Activated CD8-positive, alpha-beta T cell treated with anti-CD3 and anti-CD28 coated beads, Interleukin-2, amount 10 ng/mL, durations not matched to agents 7 days and 5 days (primary cell): ENCODE results near the gene TMEM169. TPM values are rescaled to one million over a fixed set of nuclear protein-coding genes. Genes with fewer than 3 reads are reported as not detected.

Experiments used
- ATAC-seq: fragments of 150-1000 bp; cut with Tn5 transposase; one replicate; pipeline ENCODE4 v1.10.0; 2021; ENCODE audit warnings: moderate library complexity
- CTCF ChIA-PET: fragments of 350-600 bp; sonication (Branson Sonifier 250); formaldehyde crosslinking; loops from one replicate; lab custom pipeline; 2021; ENCODE audit warnings: antibody characterized with exemption; lab: Charles Lee
- POLR2A ChIA-PET: fragments of 350-600 bp; sonication (Branson Sonifier 250); formaldehyde crosslinking; loops from one replicate; lab custom pipeline; 2021; ENCODE audit warnings: antibody characterized with exemption; lab: Charles Lee
- DNase-seq: peaks from one replicate; pipeline ENCODE4 v3.0.0-alpha.2; 2020
- H3K27ac Mint-ChIP-seq: one replicate; pipeline ENCODE4 v1.8.0; 2021; ENCODE audit warnings: mild to moderate bottlenecking, mixed read lengths
- H3K27me3 Mint-ChIP-seq: one replicate; pipeline ENCODE4 v1.8.0; 2021; ENCODE audit warnings: low read depth, mixed read lengths
- H3K36me3 Mint-ChIP-seq: one replicate; pipeline ENCODE4 v1.8.0; 2021; ENCODE audit warnings: low read depth, mixed read lengths
- H3K4me1 Mint-ChIP-seq: one replicate; pipeline ENCODE4 v1.8.0; 2021; ENCODE audit warnings: low read depth, mixed read lengths
- H3K4me3 Mint-ChIP-seq: one replicate; pipeline ENCODE4 v1.8.0; 2021; ENCODE audit warnings: mild to moderate bottlenecking, mixed read lengths
- H3K9me3 Mint-ChIP-seq: one replicate; pipeline ENCODE4 v1.8.0; 2022; ENCODE audit warnings: mixed read lengths; ENCODE audit not compliant: insufficient read depth
- total RNA-seq, 2 experiments: library from RNA; stranded (reverse); gene quantifications; one replicate each; pipeline ENCODE4 v1.2.3, GENCODE V29; 2021

TMEM169 gene
- total RNA-seq, 2 experiments from 2014 or later, result 1.2 to 1.4 TPM

- POLR2A ChIA-PET, result interaction anchor here (0.8 to 1.6 kb wide), 6 partner anchors 10 to 55 kb away, joined by 3 to 7 read pairs (median 4); no protein-coding TSS in a partner anchor
- CTCF ChIA-PET, result interaction anchor here (0.6 to 3.4 kb wide), 27 partner anchors 9 to 290 kb away, joined by 3 to 31 read pairs (median 4); partner anchors contain the start of genes MREG, PECR and TMEM169
- H3K4me3 Mint-ChIP-seq, result peak overlapping the region; percentile 84
- H3K4me1 Mint-ChIP-seq, result peaks cover 88% of the 10 kb centered on the region
- H3K27ac Mint-ChIP-seq, result peak overlapping the region; percentile 86
- H3K27me3 Mint-ChIP-seq, result no peaks in the 10 kb centered on the region
- H3K9me3 Mint-ChIP-seq, result no peaks in the 10 kb centered on the region
- H3K36me3 Mint-ChIP-seq, result peaks cover 93% of the 10 kb centered on the region
- DNase-seq, result no peak
- ATAC-seq, result no peak
Measured at GRCh38 chr2:216114382-216114713, 32.6 kb downstream of the TMEM169 start.

- ChIA-PET CTCF (interaction anchor here (0.6 to 3.4 kb wide), 27 partner anchors 8 to 289 kb away, joined by 3 to 31 read pairs (median 4); partner anchors contain the start of genes MREG, PECR and TMEM169), POLR2A (interaction anchor here (0.8 to 1.6 kb wide), 5 partner anchors 11 to 56 kb away, joined by 3 to 7 read pairs (median 5); no protein-coding TSS in a partner anchor)
- Mint-ChIP-seq H3K9me3 (no peaks in the 10 kb centered on the region), H3K4me3 (peak overlapping the region; percentile 84), H3K27ac (peak overlapping the region; percentile 86), H3K36me3 (peaks cover 93% of the 10 kb centered on the region), H3K4me1 (peaks cover 94% of the 10 kb centered on the region), H3K27me3 (no peaks in the 10 kb centered on the region)
- DNase-seq, result peak; percentile 99
- peak; percentile 91 for ATAC-seq
Measured at GRCh38 chr2:216114714-216115531, 33.2 kb downstream of the TMEM169 start.

- peaks cover 95% of the 10 kb centered on the region for H3K4me1 Mint-ChIP-seq
- ATAC-seq, result no peak
- peak overlapping the region; percentile 39 for H3K27ac Mint-ChIP-seq
- POLR2A ChIA-PET, result no interaction called here
- DNase-seq, result no peak
- peaks cover 91% of the 10 kb centered on the region for H3K36me3 Mint-ChIP-seq
- no peaks in the 10 kb centered on the region for H3K27me3 Mint-ChIP-seq
- H3K4me3 Mint-ChIP-seq, result peak overlapping the region; percentile 19
- no peaks in the 10 kb centered on the region for H3K9me3 Mint-ChIP-seq
- CTCF ChIA-PET, result no interaction called here
Measured at GRCh38 chr2:216116418-216116817, 34.7 kb downstream of the TMEM169 start.

GRCh38 chr2:216117561-216118340, 36.0 kb downstream of the TMEM169 start:
- POLR2A ChIA-PET, result no interaction called here
- peaks cover 89% of the 10 kb centered on the region for H3K4me1 Mint-ChIP-seq
- CTCF ChIA-PET, result interaction anchor here (1.0 to 1.4 kb wide), 2 partner anchors 28 to 85 kb away, joined by 3 to 4 read pairs; no protein-coding TSS in a partner anchor

GRCh38 chr2:216118474-216118873, 36.8 kb downstream of the TMEM169 start:
- Mint-ChIP-seq H3K4me1 (peaks cover 83% of the 10 kb centered on the region), H3K36me3 (peaks cover 90% of the 10 kb centered on the region), H3K27me3 (no peaks in the 10 kb centered on the region), H3K27ac (peak overlapping the region; percentile 64), H3K4me3 (no peak overlapping the region), H3K9me3 (no peaks in the 10 kb centered on the region)
- ATAC-seq (no peak), DNase-seq (no peak)
- POLR2A ChIA-PET, result interaction anchor here (2.3 to 2.4 kb wide), 2 partner anchors 8 to 10 kb away, joined by 9 to 11 read pairs; partner anchors contain the start of gene XRCC5
- CTCF ChIA-PET, result interaction anchor here (0.8 to 2.7 kb wide), 5 partner anchors 9 to 86 kb away, joined by 3 to 42 read pairs (median 3); partner anchors contain the start of gene XRCC5

More at GRCh38 chr2:216117561-216118340, 36.0 kb downstream of the TMEM169 start:
- Mint-ChIP-seq H3K36me3 (peaks cover 90% of the 10 kb centered on the region), H3K27ac (no peak overlapping the region), H3K27me3 (no peaks in the 10 kb centered on the region), H3K9me3 (no peaks in the 10 kb centered on the region), H3K4me3 (no peak overlapping the region)
- ATAC-seq (no peak), DNase-seq (no peak)

- Mint-ChIP-seq H3K27me3 (no peaks in the 10 kb centered on the region), H3K4me1 (peaks cover 79% of the 10 kb centered on the region), H3K9me3 (no peaks in the 10 kb centered on the region), H3K27ac (peak overlapping the region; percentile 88), H3K4me3 (peak overlapping the region; percentile 34), H3K36me3 (peaks cover 89% of the 10 kb centered on the region)
- no peak for ATAC-seq
- POLR2A ChIA-PET, result interaction anchor here (0.7 to 2.4 kb wide), 3 partner anchors 9 to 11 kb away, joined by 3 to 11 read pairs (median 9); partner anchors contain the start of gene XRCC5
- no peak for DNase-seq
- CTCF ChIA-PET, result interaction anchor here (0.8 to 2.7 kb wide), 11 partner anchors 9 to 103 kb away, joined by 3 to 42 read pairs (median 4); partner anchors contain the start of gene XRCC5
Measured at GRCh38 chr2:216119146-216119545, 37.4 kb downstream of the TMEM169 start.

GRCh38 chr2:216119986-216120385, 38.3 kb downstream of the TMEM169 start:
- Mint-ChIP-seq H3K27me3 (no peaks in the 10 kb centered on the region), H3K4me3 (peak overlapping the region; percentile 52), H3K9me3 (no peaks in the 10 kb centered on the region), H3K36me3 (peaks cover 87% of the 10 kb centered on the region), H3K4me1 (peaks cover 77% of the 10 kb centered on the region), H3K27ac (peak overlapping the region; percentile 88)
- peak; percentile 88 for ATAC-seq
- POLR2A ChIA-PET, result interaction anchor here (2.3 to 2.4 kb wide), 2 partner anchors 10 to 12 kb away, joined by 9 to 11 read pairs; partner anchors contain the start of gene XRCC5
- DNase-seq, result peak; percentile 31
- CTCF ChIA-PET, result interaction anchor here (0.6 to 2.7 kb wide), 9 partner anchors 10 to 286 kb away, joined by 3 to 42 read pairs (median 4); partner anchors contain the start of gene XRCC5

GRCh38 chr2:216121255-216121654, 39.5 kb downstream of the TMEM169 start:
- Mint-ChIP-seq H3K36me3 (peaks cover 88% of the 10 kb centered on the region), H3K27me3 (no peaks in the 10 kb centered on the region), H3K4me1 (peaks cover 73% of the 10 kb centered on the region), H3K9me3 (no peaks in the 10 kb centered on the region), H3K4me3 (no peak overlapping the region), H3K27ac (peak overlapping the region; percentile 79)
- ATAC-seq (no peak), DNase-seq (no peak)
- ChIA-PET CTCF (interaction anchor here (0.6 kb wide), 1 partner anchor 62 kb away, joined by 3 read pairs; no protein-coding TSS in a partner anchor), POLR2A (no interaction called here)

- H3K27me3 Mint-ChIP-seq, result no peaks in the 10 kb centered on the region
- H3K27ac Mint-ChIP-seq, result no peak overlapping the region
- ATAC-seq (no peak), DNase-seq (no peak)
- peaks cover 79% of the 10 kb centered on the region for H3K36me3 Mint-ChIP-seq
- ChIA-PET CTCF (interaction anchor here (0.7 to 4.0 kb wide), 3 partner anchors 8 to 93 kb away, joined by 3 to 14 read pairs (median 4); no protein-coding TSS in a partner anchor), POLR2A (no interaction called here)
- peaks cover 32% of the 10 kb centered on the region for H3K4me1 Mint-ChIP-seq
- H3K4me3 Mint-ChIP-seq, result no peak overlapping the region
- no peaks in the 10 kb centered on the region for H3K9me3 Mint-ChIP-seq
Measured at GRCh38 chr2:216126943-216127342, 45.2 kb downstream of the TMEM169 start.

GRCh38 chr2:216130346-216130971, 48.7 kb downstream of the TMEM169 start:
- peak overlapping the region; percentile 39 for H3K27ac Mint-ChIP-seq
- no peak for ATAC-seq
- CTCF ChIA-PET, result interaction anchor here (0.9 to 1.3 kb wide), 2 partner anchors 12 to 274 kb away, joined by 3 to 4 read pairs; no protein-coding TSS in a partner anchor
- peaks cover 82% of the 10 kb centered on the region for H3K36me3 Mint-ChIP-seq
- DNase-seq, result no peak
- peaks cover 27% of the 10 kb centered on the region for H3K4me1 Mint-ChIP-seq
- H3K4me3 Mint-ChIP-seq, result no peak overlapping the region
- POLR2A ChIA-PET, result interaction anchor here (0.6 to 0.8 kb wide), 2 partner anchors 13 to 796 kb away, joined by 3 to 5 read pairs; no protein-coding TSS in a partner anchor
- H3K9me3 Mint-ChIP-seq, result no peaks in the 10 kb centered on the region
- no peaks in the 10 kb centered on the region for H3K27me3 Mint-ChIP-seq
